Inferior parietal cortex (tissue), 1 donor: ENCODE measurements around the gene IKBKG.
A peak's percentile ranks its signal among the peaks of the same experiment; 100 is the strongest.
"Not testable (repeated sequence)": the region's sequence is repeated elsewhere in the genome, so short reads cannot be mapped to it uniquely, and the experiment has no call there.

Source experiments
- DNase-seq: peaks from one replicate; pipeline ENCODE4 v3.0.0-alpha.2; 2016; ENCODE audit errors: extremely low spot score

The IKBKG gene

GRCh38 chrX:154526901-154527675 is 20.3 kb upstream of the IKBKG start:
- DNase-seq, result peak; percentile 65

- no peak for DNase-seq
These were observed 18.2 kb upstream of the IKBKG start for GRCh38 chrX:154529206-154529612.

DNA sequence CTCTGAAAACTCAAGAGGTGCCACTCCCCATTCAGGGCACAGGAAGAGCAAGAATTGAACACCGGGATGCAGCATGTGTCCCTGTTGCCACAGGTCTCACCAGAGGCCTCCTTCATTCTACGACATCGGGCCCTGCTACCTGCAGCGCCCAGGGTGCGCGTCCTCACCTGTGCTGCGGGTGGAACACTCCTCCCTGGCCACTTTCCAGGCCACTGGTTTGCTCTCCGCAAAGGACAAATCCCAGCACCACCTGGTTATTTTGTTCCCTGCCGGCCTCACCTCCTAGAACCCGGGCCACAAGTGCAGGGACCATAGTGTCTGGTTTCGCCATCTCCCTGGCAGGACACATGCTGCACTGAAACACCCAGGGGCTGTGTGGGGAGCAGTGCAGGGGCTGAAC is 17.1 kb upstream of the IKBKG start:
- no peak for DNase-seq

GRCh38 chrX:154531626-154532025 is 15.8 kb upstream of the IKBKG start:
- DNase-seq, result no peak

- no peak for DNase-seq
These were observed 14.7 kb upstream of the IKBKG start for GRCh38 chrX:154532690-154533089.

DNA sequence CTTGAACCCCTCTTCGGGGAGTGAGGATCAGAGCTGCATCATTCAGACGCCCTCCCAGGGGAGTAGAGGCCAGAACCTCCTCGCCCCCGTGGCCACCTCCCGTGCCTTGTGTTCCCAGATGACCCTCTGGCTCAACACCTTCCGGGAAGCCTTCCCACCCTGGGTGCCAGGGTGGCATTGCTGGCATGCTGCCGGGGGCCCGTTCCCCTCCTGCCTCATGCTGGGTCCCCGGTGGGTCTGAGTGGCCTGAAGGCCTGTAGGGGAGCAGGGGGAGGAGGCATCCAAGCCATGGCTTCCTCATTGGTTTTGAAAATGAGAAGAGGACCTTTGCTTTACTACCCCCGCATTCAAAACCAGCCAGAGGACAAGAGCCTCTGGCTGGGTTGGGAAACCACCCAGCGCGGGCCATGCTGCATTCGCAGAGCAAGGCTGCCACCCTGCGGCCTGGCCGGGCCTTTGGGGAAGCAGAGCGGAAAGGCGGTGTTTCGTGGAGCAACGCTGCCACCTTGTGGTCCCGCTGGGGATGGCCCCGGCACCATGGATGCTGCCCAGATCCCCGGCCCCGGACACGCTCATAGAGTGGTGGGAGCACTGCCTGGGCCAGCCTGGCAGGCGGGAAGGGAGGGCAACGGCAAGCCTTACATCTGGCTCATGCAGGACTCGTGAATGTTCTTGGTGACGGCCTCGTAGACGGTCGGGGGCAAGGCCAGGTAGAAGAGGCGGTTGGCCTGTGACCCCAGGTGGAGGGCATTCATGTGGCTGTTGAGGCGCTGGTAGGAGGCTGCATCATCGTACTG is 12.7 kb upstream of the IKBKG start:
- peak; percentile 75 for DNase-seq

GRCh38 chrX:154535892-154536291 is 11.5 kb upstream of the IKBKG start:
- no peak for DNase-seq

DNA sequence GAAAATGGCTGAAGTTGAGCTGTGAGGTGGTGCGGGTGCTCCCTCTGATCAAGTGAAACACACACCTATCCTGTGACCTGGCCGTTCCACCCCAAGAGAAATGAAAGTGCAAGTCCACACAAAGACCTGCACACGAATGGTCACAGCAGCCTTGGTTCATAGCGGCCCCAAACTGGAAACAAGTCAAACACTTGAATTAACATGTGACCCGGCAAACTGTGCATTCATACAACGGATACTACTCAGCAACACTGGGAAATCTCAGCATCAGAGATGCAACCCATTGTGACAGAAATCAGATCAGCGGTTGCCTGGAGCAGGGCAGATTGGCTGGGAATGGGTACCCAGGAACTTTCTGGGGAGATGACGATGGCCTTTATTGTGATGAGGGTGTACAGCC is 8.3 kb upstream of the IKBKG start:
- no peak for DNase-seq

GRCh38 chrX:154540365-154540764 is 7.1 kb upstream of the IKBKG start:
- DNase-seq, result not testable (repeated sequence)

GRCh38 chrX:154540897-154541535 is 6.4 kb upstream of the IKBKG start:
- no peak for DNase-seq

DNA sequence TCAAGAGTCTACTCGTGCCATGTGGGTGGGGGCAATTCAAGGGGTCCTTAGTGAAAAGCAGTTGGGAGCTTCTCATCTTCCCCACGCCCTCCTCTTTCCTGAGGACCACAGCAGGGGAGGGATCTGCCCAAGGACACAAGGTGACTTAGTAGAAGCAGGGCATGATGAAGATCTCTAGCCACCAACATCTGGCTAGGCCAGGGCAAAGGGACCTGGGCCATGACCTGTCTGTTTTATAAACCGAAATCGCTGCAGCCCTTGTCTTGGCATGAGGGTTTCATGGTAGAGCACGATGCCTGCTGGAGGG is 5.9 kb upstream of the IKBKG start:
- no peak for DNase-seq

DNA sequence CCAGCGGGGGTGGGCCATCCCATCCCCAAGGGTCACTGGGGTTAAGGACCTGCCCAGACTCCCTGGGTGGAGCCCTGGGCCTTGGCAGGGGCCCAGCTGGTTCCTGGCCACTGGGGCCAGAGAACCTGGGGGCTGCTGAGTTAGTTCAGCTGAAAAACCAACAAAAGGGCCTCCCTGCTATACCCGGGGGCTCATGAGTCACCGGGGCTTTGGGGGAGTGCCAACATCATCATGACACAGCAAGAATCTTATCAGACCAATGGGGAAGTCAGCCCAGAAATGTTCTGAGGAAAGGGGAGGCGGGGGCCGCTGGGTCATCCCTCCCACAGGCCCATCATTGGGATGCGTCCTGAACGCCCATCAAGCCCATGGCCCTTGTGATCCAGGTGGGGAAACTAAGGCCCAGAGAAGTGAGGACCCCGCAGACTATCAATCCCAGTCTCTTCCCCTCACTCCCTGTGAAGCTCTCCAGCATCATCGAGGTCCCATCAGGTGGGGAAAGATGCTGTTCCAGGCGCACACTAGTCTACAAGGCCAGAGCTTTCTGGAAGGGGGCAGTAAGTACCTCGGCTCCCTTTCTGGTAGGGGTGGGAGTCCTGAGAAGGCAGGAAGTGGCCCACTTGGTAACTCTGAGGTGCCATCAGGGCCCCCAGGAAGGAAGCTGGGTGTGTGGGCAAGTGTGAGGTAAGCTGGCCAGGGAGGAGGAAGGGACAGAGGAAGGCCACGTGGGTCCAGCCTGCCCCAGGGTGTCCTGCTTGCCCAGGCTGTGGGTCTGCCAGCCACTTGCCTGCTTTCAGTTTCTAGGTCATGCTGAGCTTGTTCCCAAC is 5.3 kb upstream of the IKBKG start:
- DNase-seq, result no peak

GRCh38 chrX:154542723-154543424 is 4.5 kb upstream of the IKBKG start:
- no peak for DNase-seq

DNA sequence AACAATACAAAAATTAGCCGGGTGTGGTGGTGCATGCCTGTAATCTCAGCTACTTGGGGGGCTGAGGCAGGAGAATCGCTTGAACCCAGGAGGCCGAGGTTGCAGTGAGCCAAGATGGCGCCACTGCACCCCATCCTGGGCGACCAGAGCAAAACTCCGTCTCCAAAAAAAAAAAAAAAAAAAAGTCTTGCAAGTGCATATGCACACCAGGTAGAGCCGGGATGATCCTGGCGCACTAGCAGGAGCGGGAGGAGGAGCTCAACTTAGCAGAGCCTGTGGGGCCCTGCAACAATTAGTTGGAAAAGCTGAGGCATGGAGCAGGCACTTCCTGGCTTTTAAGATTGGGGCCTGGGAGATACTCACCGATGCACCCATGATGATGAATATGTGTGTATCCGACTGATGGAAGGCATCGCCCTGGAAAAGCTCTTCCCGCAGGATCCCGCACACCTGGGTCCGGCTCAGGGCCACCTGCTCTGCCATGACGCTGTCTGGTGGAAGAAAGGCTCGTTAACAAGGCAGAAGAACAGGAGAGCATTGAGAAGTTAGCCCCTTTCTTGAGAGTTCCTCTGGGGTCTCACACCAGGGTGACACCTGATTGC is 1.6 kb upstream of the IKBKG start:
- DNase-seq, result no peak

DNA sequence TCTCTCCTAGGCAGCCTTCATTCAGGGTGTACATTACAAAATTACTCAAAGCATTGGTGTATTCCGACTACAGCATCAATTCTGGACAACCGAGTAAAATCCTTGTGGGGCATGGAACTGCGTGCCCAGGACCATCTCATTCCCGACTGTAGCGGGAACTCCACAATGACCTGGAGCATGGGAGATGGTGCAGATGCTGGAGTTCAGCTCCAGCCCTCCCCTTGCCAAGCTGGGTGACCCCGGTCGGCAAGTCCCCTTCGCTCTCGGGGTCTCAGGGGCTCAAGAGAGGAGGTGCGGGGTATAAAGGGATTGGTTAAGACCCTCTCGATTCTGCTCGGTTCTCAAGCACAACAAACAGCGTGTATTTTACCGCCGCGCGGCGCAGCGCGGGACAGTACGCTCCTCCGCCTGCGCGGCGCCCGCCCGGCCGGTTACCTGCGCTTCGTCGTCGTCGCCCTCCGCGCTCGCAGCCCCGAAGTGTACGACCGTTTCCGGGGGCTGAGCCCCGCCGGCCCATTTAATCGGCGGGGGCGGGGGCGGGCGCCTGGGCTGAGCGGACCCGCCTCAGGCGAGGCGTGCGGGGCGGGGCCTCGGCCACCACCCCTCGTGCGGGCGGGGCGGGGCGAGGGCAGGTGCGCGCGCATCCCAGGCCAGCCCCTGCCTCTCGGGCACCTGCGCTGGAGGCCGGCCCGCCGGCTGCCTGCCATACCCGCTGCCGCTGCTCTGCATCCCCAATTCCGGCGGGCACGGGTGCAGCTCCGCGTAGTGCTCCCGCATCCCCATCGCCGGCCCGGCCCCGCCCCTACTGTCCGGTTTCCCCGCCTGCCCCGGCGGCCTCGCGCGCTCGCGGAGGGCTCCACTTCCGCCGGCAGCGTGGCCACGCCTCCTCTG is 821 bp upstream of the IKBKG start, which contains the start of gene G6PD:
TSS of gene G6PD (minus strand) at position 493 of the 891 bp plus-strand sequence. CDS start 691 bp downstream, outside the sequence.
- no peak for DNase-seq

GRCh38 chrX:154548028-154548316 is 552 bp downstream of the IKBKG start:
- no peak for DNase-seq

DNA sequence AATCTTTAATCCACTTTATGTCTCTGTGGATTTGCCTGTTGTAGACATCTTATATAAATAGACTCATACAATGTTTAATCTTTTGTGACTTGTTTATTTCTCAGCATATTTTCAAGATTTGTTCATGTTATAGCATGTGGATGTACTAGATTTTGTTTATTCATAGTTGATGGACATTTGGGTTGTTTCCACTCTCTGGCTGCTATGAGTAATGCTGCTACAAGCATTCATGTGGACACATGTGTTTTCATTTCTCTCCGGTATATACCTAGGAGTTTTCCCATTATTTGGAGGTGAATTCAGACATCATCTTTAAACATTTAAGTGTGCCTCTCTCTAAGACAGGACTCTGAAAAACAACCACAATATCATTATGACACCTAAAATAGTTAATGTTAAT is 2.3 kb downstream of the IKBKG start:
- no peak for DNase-seq

GRCh38 chrX:154552112-154552806 is 4.8 kb downstream of the IKBKG start:
- not testable (repeated sequence) for DNase-seq

- DNase-seq, result not testable (repeated sequence)
These were observed 10.8 kb downstream of the IKBKG start for GRCh38 chrX:154558060-154558690.
